ENCODE results near the gene BMP7.

Gene BMP7

GRCh38 chr20:57208198-57208597, 58.2 kb downstream of the BMP7 start:
- no peak for DNase-seq (ENCODE audit: low spot score)
- no peak for TF ChIP-seq CTCF (IDR thresholded peaks at IDR 0.05; ENCODE audit: extremely low read depth, missing control alignments)

GRCh38 chr20:57207251-57207650, 59.2 kb downstream of the BMP7 start:
- no peak for TF ChIP-seq CTCF (IDR thresholded peaks at IDR 0.05; ENCODE audit: extremely low read depth, missing control alignments)
- DNase-seq (ENCODE audit: low spot score), result no peak

- DNase-seq (ENCODE audit: low spot score), result no peak
- no peak for TF ChIP-seq CTCF (IDR thresholded peaks at IDR 0.05; ENCODE audit: extremely low read depth, missing control alignments)
These were observed 60.7 kb downstream of the BMP7 start for GRCh38 chr20:57205606-57206219.

- no peak for TF ChIP-seq CTCF (IDR thresholded peaks at IDR 0.05; ENCODE audit: extremely low read depth, missing control alignments)
- no peak for DNase-seq (ENCODE audit: low spot score)
These were observed 62.5 kb downstream of the BMP7 start for GRCh38 chr20:57203986-57204385.

GRCh38 chr20:57203204-57203603, 63.2 kb downstream of the BMP7 start:
- TF ChIP-seq CTCF (IDR thresholded peaks at IDR 0.05; ENCODE audit: extremely low read depth, missing control alignments), result no peak
- no peak for DNase-seq (ENCODE audit: low spot score)

GRCh38 chr20:57202309-57202708, 64.1 kb downstream of the BMP7 start:
- no peak for DNase-seq (ENCODE audit: low spot score)
- TF ChIP-seq CTCF (IDR thresholded peaks at IDR 0.05; ENCODE audit: extremely low read depth, missing control alignments), result no peak

- no peak for DNase-seq (ENCODE audit: low spot score)
These were observed 65.4 kb downstream of the BMP7 start for GRCh38 chr20:57200882-57201695.

More at GRCh38 chr20:57200882-57201695, 65.4 kb downstream of the BMP7 start:
- TF ChIP-seq CTCF (IDR thresholded peaks at IDR 0.05; ENCODE audit: extremely low read depth, missing control alignments), result no peak

Measured in GM20000 (cell line).